HL-60 (cell line): ENCODE measurements around the gene FGFBP1.
"Not testable (repeated sequence)": the region's sequence is repeated elsewhere in the genome, so short reads cannot be mapped to it uniquely, and the experiment has no call there.

ENCODE experiments used
- DNase-seq, 2 experiments: peaks; one replicate each; pipeline ENCODE4 v3.0.0-alpha.2; 2010 to 2020; ENCODE audit warnings: low read depth in 1 of 2, low spot score in 1 of 2
- H3K27ac ChIP-seq: fragments of 250-450 bp; sonication (Bioruptor Pico); replicated peaks from 2 replicates; pipeline ENCODE4 v1.5.1; 2020; ENCODE audit warnings: mild to moderate bottlenecking, moderate library complexity
- H3K27me3 ChIP-seq: fragments of 250-450 bp; sonication (Bioruptor Pico); 2 replicates; pipeline ENCODE4 v1.5.1; 2021; ENCODE audit warnings: mild to moderate bottlenecking, moderate library complexity; ENCODE audit not compliant: insufficient read depth, poor library complexity, severe bottlenecking
- H3K4me3 ChIP-seq: replicated peaks from 2 replicates; pipeline ENCODE4 v1.5.1; 2011; ENCODE audit warnings: mild to moderate bottlenecking, control low read depth, low read length; ENCODE audit not compliant: insufficient read depth
- GABPA ChIP-seq: IDR thresholded peaks from 2 replicates; pipeline ENCODE4 v1.6.1; 2012; ENCODE audit warnings: low read depth
- POLR2AphosphoS5 ChIP-seq: IDR thresholded peaks from 2 replicates; pipeline ENCODE4 v1.6.1; 2012; ENCODE audit warnings: low read depth
- SPI1 ChIP-seq: IDR thresholded peaks from 2 replicates; pipeline ENCODE4 v1.6.1; 2012; ENCODE audit warnings: low read depth, mild to moderate bottlenecking, borderline replicate concordance
- TF ChIP-seq, protein P1 (sequence below): IDR thresholded peaks from one replicate; pipeline ENCODE4 v1.5.1; 2011; ENCODE audit warnings: low read length, control low read depth, inconsistent platforms; ENCODE audit not compliant: insufficient read depth
- TF ChIP-seq, protein P2 (sequence below): IDR thresholded peaks from 2 replicates; pipeline ENCODE4 v1.6.1; 2012; ENCODE audit warnings: low read depth; ENCODE audit not compliant: insufficient replicate concordance

The FGFBP1 gene

DNA sequence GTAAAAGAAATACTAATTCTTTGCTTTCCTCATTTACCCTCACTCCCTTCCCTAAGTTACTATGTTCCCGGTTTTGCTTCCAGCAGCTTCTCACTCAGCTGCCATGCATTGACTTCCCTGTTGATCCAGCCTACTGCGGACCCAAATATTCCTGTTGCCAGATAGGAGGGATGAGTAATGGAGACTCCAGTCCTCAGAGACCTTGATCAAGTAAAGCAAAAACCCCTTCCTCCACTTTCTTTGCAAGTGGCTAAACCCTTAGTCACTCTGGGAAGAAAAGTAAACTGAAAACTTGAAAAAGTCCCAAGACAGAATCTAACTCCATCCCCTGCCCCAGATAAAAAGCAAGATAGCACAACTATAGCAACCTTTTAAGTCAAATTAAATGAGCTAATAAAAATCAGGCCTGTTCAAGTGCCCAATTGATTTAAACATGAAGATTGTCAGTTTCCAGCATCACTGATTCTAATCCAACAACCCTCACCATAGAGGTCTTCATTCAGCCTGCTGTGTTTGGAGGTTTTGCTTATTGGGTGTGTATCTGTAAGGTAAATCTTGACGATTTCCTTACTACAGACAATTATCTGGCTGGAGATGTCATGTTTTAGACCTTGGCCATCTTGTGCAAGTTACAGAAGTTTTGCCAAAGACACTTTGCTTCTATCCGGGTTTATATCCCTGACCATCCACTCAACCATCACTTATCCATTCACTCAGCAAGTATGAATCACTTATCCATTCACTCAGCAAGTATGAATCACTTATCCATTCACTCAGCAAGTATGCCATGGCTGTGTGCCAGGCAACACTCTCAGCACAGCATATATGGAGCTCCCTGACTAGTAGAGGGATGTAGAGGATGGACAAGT lies 17.6 kb downstream of the FGFBP1 start:
- Histone ChIP-seq H3K4me3 (no peak overlapping the region), H3K27me3 (no peaks in the 10 kb centered on the region), H3K27ac (no peak overlapping the region)
- no peak for TF ChIP-seq GABPA
- TF ChIP-seq, protein P1, sequence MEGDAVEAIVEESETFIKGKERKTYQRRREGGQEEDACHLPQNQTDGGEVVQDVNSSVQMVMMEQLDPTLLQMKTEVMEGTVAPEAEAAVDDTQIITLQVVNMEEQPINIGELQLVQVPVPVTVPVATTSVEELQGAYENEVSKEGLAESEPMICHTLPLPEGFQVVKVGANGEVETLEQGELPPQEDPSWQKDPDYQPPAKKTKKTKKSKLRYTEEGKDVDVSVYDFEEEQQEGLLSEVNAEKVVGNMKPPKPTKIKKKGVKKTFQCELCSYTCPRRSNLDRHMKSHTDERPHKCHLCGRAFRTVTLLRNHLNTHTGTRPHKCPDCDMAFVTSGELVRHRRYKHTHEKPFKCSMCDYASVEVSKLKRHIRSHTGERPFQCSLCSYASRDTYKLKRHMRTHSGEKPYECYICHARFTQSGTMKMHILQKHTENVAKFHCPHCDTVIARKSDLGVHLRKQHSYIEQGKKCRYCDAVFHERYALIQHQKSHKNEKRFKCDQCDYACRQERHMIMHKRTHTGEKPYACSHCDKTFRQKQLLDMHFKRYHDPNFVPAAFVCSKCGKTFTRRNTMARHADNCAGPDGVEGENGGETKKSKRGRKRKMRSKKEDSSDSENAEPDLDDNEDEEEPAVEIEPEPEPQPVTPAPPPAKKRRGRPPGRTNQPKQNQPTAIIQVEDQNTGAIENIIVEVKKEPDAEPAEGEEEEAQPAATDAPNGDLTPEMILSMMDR = no peak
- TF ChIP-seq, protein P2, sequence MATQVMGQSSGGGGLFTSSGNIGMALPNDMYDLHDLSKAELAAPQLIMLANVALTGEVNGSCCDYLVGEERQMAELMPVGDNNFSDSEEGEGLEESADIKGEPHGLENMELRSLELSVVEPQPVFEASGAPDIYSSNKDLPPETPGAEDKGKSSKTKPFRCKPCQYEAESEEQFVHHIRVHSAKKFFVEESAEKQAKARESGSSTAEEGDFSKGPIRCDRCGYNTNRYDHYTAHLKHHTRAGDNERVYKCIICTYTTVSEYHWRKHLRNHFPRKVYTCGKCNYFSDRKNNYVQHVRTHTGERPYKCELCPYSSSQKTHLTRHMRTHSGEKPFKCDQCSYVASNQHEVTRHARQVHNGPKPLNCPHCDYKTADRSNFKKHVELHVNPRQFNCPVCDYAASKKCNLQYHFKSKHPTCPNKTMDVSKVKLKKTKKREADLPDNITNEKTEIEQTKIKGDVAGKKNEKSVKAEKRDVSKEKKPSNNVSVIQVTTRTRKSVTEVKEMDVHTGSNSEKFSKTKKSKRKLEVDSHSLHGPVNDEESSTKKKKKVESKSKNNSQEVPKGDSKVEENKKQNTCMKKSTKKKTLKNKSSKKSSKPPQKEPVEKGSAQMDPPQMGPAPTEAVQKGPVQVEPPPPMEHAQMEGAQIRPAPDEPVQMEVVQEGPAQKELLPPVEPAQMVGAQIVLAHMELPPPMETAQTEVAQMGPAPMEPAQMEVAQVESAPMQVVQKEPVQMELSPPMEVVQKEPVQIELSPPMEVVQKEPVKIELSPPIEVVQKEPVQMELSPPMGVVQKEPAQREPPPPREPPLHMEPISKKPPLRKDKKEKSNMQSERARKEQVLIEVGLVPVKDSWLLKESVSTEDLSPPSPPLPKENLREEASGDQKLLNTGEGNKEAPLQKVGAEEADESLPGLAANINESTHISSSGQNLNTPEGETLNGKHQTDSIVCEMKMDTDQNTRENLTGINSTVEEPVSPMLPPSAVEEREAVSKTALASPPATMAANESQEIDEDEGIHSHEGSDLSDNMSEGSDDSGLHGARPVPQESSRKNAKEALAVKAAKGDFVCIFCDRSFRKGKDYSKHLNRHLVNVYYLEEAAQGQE = no peak
- DNase-seq = no peak

DNA sequence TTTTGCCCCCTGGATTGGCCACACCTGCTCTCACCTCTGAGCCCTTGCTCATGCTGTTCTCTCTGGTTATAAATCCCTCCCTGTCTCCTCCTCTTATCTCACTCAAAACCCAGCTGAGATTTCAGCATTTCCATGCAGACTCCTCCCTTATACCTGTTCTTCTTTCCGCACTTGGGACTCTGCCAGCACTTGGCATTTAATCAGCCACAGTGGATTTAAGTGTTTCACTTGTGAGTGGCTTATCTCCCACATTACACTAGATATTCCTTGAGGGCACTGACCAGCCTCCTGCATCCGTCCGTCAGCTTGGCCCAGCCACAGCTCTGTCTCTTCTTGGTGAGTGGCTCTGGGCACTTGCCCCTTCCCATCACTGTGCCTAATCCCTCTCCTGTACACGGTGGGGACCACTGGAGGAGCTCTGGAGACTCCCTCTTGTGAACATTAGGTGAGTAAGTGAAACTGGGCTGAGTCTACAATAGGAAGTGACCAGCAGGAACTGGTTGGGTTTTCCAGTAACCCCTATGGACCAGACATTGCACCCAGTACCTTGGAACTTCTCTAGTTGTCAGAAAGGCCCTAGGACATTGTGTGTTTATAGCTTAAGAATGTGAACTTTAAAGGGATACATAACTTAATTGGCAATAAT lies 19.9 kb downstream of the FGFBP1 start:
- DNase-seq = no peak
- Histone ChIP-seq H3K27ac (no peak overlapping the region), H3K27me3 (no peaks in the 10 kb centered on the region), H3K4me3 (no peak overlapping the region)
- TF ChIP-seq, protein P2 = no peak
- TF ChIP-seq GABPA (no peak), POLR2AphosphoS5 (no peak), SPI1 (no peak)
- TF ChIP-seq, protein P1 = no peak

DNA sequence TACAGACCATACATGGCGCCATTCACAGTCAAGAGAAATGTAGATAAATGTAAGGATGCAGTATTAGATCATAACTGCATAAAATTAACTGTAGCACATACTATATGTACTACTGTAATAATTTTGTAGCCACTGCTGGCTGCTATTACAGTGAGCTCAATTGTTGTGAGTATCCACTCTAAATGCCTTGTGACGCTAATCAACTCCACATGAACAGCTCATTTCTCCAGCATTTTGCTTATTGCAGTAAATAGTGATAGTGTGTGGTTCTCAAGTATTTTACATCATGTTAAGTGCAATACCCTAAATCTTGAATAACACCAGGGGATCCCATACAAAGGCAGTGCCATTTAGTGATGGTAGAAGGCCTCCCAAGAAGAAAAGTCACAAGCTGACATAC lies 21.2 kb downstream of the FGFBP1 start:
- Histone ChIP-seq H3K4me3 (no peak overlapping the region), H3K27ac (no peak overlapping the region), H3K27me3 (no peaks in the 10 kb centered on the region)
- DNase-seq = no peak
- no peak for TF ChIP-seq SPI1
- TF ChIP-seq POLR2AphosphoS5 = no peak
- TF ChIP-seq, protein P2 = no peak
- TF ChIP-seq, protein P1 = no peak
- no peak for TF ChIP-seq GABPA

DNA sequence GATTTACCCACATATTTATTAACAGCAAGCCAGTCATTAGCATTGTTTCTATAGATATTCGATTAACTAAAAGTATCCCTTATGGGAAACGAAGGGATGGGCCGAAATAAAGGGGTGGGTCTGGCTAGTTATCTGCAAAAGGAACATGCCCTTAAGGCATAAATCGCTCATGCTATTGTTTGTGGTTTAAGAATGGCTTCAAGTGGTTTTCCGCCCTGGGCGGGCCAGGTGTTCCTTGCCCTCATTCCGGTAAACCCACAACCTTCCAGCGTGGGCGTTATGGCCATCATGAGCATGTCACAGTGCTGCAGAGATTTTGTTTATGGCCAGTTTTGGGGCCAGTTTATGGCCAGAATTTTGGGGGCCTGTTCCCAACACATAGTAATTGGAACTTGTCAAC lies 22.2 kb downstream of the FGFBP1 start:
- not testable (repeated sequence) for H3K27ac ChIP-seq, DNase-seq, H3K27me3 ChIP-seq, H3K4me3 ChIP-seq
